Activated CD8-positive, alpha-beta memory T cell treated with anti-CD3 and anti-CD28 coated beads, Interleukin-2, amount 50 U/mL, for 4 hours (primary cell): ENCODE measurements around the gene IFT22.
A peak's percentile ranks its signal among the peaks of the same experiment; 100 is the strongest.
"Not testable (repeated sequence)": the region's sequence is repeated elsewhere in the genome, so short reads cannot be mapped to it uniquely, and the experiment has no call there.

ENCODE experiments used
- DNase-seq: peaks from one replicate; pipeline ENCODE4 v3.0.0-alpha.2; 2020

Gene IFT22

GRCh38 chr7:101308245-101309085, 13.1 kb downstream of the IFT22 start:
- DNase-seq: peak; percentile 49

- DNase-seq: no peak
These were observed 15.3 kb downstream of the IFT22 start for GRCh38 chr7:101306307-101306706.

- no peak for DNase-seq
These were observed 18.4 kb downstream of the IFT22 start for GRCh38 chr7:101303102-101303701.

GRCh38 chr7:101302641-101303101, 18.9 kb downstream of the IFT22 start:
- DNase-seq: no peak

GRCh38 chr7:101300465-101301376, 20.9 kb downstream of the IFT22 start:
- DNase-seq: no peak

GRCh38 chr7:101299511-101300464, 21.8 kb downstream of the IFT22 start:
- DNase-seq: no peak

- no peak for DNase-seq
These were observed 26.8 kb downstream of the IFT22 start for GRCh38 chr7:101294832-101295121.

GRCh38 chr7:101294039-101294831, 27.4 kb downstream of the IFT22 start:
- DNase-seq: no peak

- not testable (repeated sequence) for DNase-seq
These were observed 28.3 kb downstream of the IFT22 start for GRCh38 chr7:101293069-101294021.

GRCh38 chr7:101292566-101292965, 29.0 kb downstream of the IFT22 start:
- DNase-seq: not testable (repeated sequence)

GRCh38 chr7:101290186-101291037, 31.2 kb downstream of the IFT22 start:
- peak; percentile 68 for DNase-seq

GRCh38 chr7:101289687-101290086, 31.9 kb downstream of the IFT22 start:
- DNase-seq: not testable (repeated sequence)

- no peak for DNase-seq
These were observed 33.2 kb downstream of the IFT22 start for GRCh38 chr7:101288439-101288838.

- no peak for DNase-seq
These were observed 34.6 kb downstream of the IFT22 start for GRCh38 chr7:101287032-101287431.

- DNase-seq: not testable (repeated sequence)
These were observed 35.7 kb downstream of the IFT22 start for GRCh38 chr7:101285880-101286279.

- no peak for DNase-seq
These were observed 36.4 kb downstream of the IFT22 start for GRCh38 chr7:101285171-101285570.

- DNase-seq: not testable (repeated sequence)
These were observed 40.7 kb downstream of the IFT22 start for GRCh38 chr7:101280912-101281311.

- no peak for DNase-seq
These were observed 42.9 kb downstream of the IFT22 start for GRCh38 chr7:101278461-101279292.
